HFF-Myc (cell line): Measurements from ENCODE around the gene MORN4.
"Not testable (repeated sequence)": the region's sequence is repeated elsewhere in the genome, so short reads cannot be mapped to it uniquely, and the experiment has no call there.

Source experiments
- DNase-seq: peaks from one replicate; pipeline ENCODE4 v3.0.0-alpha.2; 2011; ENCODE audit warnings: low read depth; ENCODE audit errors: extremely low read depth
- H3K4me3 ChIP-seq: replicated peaks from 2 replicates; pipeline ENCODE4 v1.5.1; 2011; ENCODE audit warnings: low read depth, mild to moderate bottlenecking, control low read depth, low read length
- CTCF ChIP-seq: IDR thresholded peaks from 2 replicates; pipeline ENCODE4 v1.5.1; 2012; ENCODE audit warnings: mild to moderate bottlenecking, low read depth, low read length, control low read depth; ENCODE audit errors: missing control alignments

MORN4 gene

GRCh38 chr10:97640868-97641811 is 7.8 kb upstream of the MORN4 start:
- TF ChIP-seq CTCF: no peak
- H3K4me3 ChIP-seq: peak overlapping the region; percentile 79
- no peak for DNase-seq

- peak within 1 kb of the TSS; percentile 79 for H3K4me3 ChIP-seq
- DNase-seq: peak; percentile 99
- no peak for TF ChIP-seq CTCF
Observed at GRCh38 chr10:97640174-97640867, 7.0 kb upstream of the MORN4 start, which contains the start of gene PI4K2A. Gene PI4K2A, plus strand, starts transcription at chr10:97640671. Its CDS starts 72 bp downstream, at chr10:97640743.

- DNase-seq, H3K4me3 ChIP-seq: not testable (repeated sequence)
Observed at GRCh38 chr10:97639090-97639489, 5.8 kb upstream of the MORN4 start.

GRCh38 chr10:97635577-97635976 is 2.3 kb upstream of the MORN4 start:
- no peak overlapping the region for H3K4me3 ChIP-seq
- TF ChIP-seq CTCF: no peak
- DNase-seq: no peak

GRCh38 chr10:97633921-97634320 is 621 bp upstream of the MORN4 start:
- no peak for DNase-seq
- TF ChIP-seq CTCF: no peak
- peak overlapping the region; percentile 94 for H3K4me3 ChIP-seq

GRCh38 chr10:97631098-97631497 is 2.2 kb downstream of the MORN4 start:
- H3K4me3 ChIP-seq: no peak overlapping the region
- TF ChIP-seq CTCF: no peak
- no peak for DNase-seq

- H3K4me3 ChIP-seq: no peak overlapping the region
- DNase-seq: no peak
- no peak for TF ChIP-seq CTCF
Observed at GRCh38 chr10:97629289-97629688, 4.0 kb downstream of the MORN4 start.
